ENCODE data around the gene ELOA. TPM values are rescaled to one million over a fixed set of nuclear protein-coding genes. Genes with fewer than 3 reads are reported as not detected.

Gene ELOA
- total and polyA plus RNA-seq, 4 donors, result 11.8 to 31.0 (median 22.1) TPM

DNA sequence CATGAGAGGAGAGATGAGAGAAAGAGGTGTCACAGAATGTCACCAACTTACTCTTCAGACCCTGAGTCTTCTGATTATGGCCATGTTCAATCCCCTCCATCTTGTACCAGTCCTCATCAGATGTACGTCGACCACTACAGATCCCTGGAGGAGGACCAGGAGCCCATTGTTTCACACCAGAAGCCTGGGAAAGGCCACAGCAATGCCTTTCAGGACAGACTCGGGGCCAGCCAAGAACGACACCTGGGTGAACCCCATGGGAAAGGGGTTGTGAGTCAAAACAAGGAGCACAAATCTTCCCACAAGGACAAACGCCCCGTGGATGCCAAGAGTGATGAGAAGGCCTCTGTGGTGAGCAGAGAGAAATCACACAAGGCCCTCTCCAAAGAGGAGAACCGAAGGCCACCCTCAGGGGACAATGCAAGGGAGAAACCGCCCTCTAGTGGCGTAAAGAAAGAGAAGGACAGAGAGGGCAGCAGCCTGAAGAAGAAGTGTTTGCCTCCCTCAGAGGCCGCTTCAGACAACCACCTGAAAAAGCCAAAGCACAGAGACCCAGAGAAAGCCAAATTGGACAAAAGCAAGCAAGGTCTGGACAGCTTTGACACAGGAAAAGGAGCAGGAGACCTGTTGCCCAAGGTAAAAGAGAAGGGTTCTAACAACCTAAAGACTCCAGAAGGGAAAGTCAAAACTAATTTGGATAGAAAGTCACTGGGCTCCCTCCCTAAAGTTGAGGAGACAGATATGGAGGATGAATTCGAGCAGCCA is 8.0 kb downstream of the ELOA start:
- Histone ChIP-seq H3K9me3 (ENCODE audit: control insufficient read depth, low read length) (no peaks in the 10 kb centered on the region), H3K27me3 (ENCODE audit: control insufficient read depth in 1 of 2, insufficient read depth in 2 of 2, low read length in 1 of 2) (no peaks in the 10 kb centered on the region), H3K27ac (ENCODE audit: low read depth in 1 of 2, low read length in 2 of 2) (no peak overlapping the region), H3K36me3 (ENCODE audit: control insufficient read depth in 1 of 2, insufficient read depth in 2 of 2, low read length in 1 of 2) (peaks cover 18 to 21% of the 10 kb centered on the region in 2 donors), H3K4me1 (ENCODE audit: control insufficient read depth in 1 of 2, insufficient read depth in 2 of 2, low read length in 2 of 2) (no peaks in the 10 kb centered on the region), H3K4me3 (ENCODE audit: low read length in 2 of 2) (no peak overlapping the region)
- intact Hi-C loops (cut with DNase I), result no loop called here
- 50 to 63% methylated on average over 11 of the region's 11 CpGs for WGBS, 2 donors
- no peak for ATAC-seq (ENCODE audit: low FRiP score)
- no peak for DNase-seq

DNA sequence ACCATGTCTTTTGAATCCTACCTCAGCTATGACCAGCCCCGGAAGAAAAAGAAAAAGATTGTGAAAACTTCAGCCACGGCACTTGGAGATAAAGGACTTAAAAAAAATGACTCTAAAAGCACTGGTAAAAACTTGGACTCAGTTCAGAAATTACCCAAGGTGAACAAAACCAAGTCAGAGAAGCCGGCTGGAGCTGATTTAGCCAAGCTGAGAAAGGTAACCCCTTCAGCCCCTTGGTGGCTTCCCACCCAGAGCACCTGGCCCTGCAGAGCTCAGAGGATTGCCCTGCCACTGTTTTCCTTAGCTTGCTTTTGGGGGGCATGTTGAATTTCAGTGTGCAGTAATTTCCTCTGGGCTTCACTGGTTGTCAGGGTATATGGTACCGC is 8.5 kb downstream of the ELOA start:
- no peak for DNase-seq
- Histone ChIP-seq H3K4me3 (ENCODE audit: low read length in 2 of 2) (no peak overlapping the region), H3K27me3 (ENCODE audit: control insufficient read depth in 1 of 2, insufficient read depth in 2 of 2, low read length in 1 of 2) (no peaks in the 10 kb centered on the region), H3K36me3 (ENCODE audit: control insufficient read depth in 1 of 2, insufficient read depth in 2 of 2, low read length in 1 of 2) (peaks cover 18 to 21% of the 10 kb centered on the region in 2 donors), H3K9me3 (ENCODE audit: control insufficient read depth, low read length) (no peaks in the 10 kb centered on the region), H3K27ac (ENCODE audit: low read depth in 1 of 2, low read length in 2 of 2) (no peak overlapping the region), H3K4me1 (ENCODE audit: control insufficient read depth in 1 of 2, insufficient read depth in 2 of 2, low read length in 2 of 2) (no peaks in the 10 kb centered on the region)
- intact Hi-C loops (cut with DNase I), result no loop called here
- WGBS, 2 donors, result 65 to 71% methylated on average over 4 of the region's 4 CpGs
- no peak for ATAC-seq (ENCODE audit: low FRiP score)

DNA sequence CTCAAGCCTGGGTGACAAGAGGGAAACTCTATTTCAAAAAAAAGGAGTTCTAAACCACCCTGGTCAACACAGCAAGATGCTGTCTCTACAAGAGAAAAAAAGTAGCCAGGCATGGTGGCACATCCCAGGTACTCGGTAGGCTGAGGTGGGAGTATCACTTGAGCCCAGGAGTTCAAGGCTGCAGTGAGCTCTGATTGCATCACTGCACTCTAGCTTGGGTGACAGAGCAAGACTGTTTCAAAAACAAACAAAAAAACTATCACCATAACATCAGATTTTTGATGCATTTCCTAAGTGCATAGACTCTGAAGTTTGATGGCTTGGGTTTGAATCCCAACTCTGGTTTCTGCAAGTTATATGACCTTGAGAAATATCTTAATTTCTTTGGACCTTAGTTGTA is 9.6 kb downstream of the ELOA start:
- peaks cover 20 to 21% of the 10 kb centered on the region in 2 donors for H3K36me3 ChIP-seq (ENCODE audit: control insufficient read depth in 1 of 2, insufficient read depth in 2 of 2, low read length in 1 of 2)

DNA sequence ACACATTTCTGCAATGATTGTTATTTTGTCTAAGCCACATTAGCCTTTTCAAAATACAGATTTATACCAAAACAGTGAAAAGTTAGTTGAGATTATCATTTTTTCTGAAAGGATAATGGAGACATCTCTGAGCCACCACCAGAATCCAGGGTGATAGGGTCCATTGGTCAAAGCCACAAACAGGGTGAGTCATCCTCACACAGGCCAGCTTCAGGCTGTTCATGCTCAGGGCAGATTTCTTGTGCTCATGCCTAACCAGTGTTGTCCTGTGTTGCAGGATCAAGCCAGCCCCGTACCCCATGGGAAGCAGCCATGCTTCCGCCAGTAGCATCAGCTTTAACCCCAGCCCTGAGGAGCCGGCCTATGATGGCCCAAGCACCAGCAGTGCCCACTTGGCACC is 13.4 kb downstream of the ELOA start:
- no peaks in the 10 kb centered on the region for H3K4me1 ChIP-seq (ENCODE audit: control insufficient read depth in 1 of 2, insufficient read depth in 2 of 2, low read length in 2 of 2)
- no peak overlapping the region for H3K4me3 ChIP-seq (ENCODE audit: low read length in 2 of 2)
- intact Hi-C loops (cut with DNase I), result no loop called here
- no peak overlapping the region for H3K27ac ChIP-seq (ENCODE audit: low read depth in 1 of 2, low read length in 2 of 2)
- no peak for ATAC-seq (ENCODE audit: low FRiP score)
- peaks cover 20 to 22% of the 10 kb centered on the region in 2 donors for H3K36me3 ChIP-seq (ENCODE audit: control insufficient read depth in 1 of 2, insufficient read depth in 2 of 2, low read length in 1 of 2)
- 87 to 91% methylated on average over 3 of the region's 3 CpGs for WGBS, 2 donors
- no peaks in the 10 kb centered on the region for H3K9me3 ChIP-seq (ENCODE audit: control insufficient read depth, low read length)
- no peaks in the 10 kb centered on the region for H3K27me3 ChIP-seq (ENCODE audit: control insufficient read depth in 1 of 2, insufficient read depth in 2 of 2, low read length in 1 of 2)
- DNase-seq, result no peak

More for the DNA sequence above, 9.6 kb downstream of the ELOA start:
- WGBS, 2 donors, result 87 to 88% methylated on average over 1 of the region's 1 CpG
- Histone ChIP-seq H3K9me3 (ENCODE audit: control insufficient read depth, low read length) (no peaks in the 10 kb centered on the region), H3K4me1 (ENCODE audit: control insufficient read depth in 1 of 2, insufficient read depth in 2 of 2, low read length in 2 of 2) (no peaks in the 10 kb centered on the region), H3K27me3 (ENCODE audit: control insufficient read depth in 1 of 2, insufficient read depth in 2 of 2, low read length in 1 of 2) (no peaks in the 10 kb centered on the region), H3K27ac (ENCODE audit: low read depth in 1 of 2, low read length in 2 of 2) (no peak overlapping the region), H3K4me3 (ENCODE audit: low read length in 2 of 2) (no peak overlapping the region)
- intact Hi-C loops (cut with DNase I), result no loop called here
- DNase-seq (no peak), ATAC-seq (ENCODE audit: low FRiP score) (no peak)

DNA sequence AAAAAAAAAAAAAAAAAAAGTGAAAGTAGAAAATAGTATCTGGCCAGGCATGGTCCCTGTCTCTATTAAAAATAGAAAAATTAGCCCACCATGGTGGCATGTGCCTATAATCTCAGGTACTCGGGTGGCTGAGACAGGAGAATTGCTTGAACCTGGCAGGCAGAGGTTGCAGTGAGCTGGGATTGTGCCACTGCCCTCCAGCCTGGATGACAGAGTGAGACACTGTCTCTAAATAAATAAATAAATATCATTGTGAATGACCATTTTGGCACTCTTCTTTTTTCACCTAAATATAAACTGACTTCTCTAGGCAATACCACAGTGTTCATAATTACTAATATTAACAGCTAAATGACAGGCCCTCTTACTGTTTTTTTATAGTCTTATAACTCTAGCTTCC is 14.5 kb downstream of the ELOA start:
- DNase-seq, result no peak
- Histone ChIP-seq H3K9me3 (ENCODE audit: control insufficient read depth, low read length) (no peaks in the 10 kb centered on the region), H3K4me1 (ENCODE audit: control insufficient read depth in 1 of 2, insufficient read depth in 2 of 2, low read length in 2 of 2) (no peaks in the 10 kb centered on the region), H3K36me3 (ENCODE audit: control insufficient read depth in 1 of 2, insufficient read depth in 2 of 2, low read length in 1 of 2) (peaks cover 19% of the 10 kb centered on the region in 2 donors), H3K27ac (ENCODE audit: low read depth in 1 of 2, low read length in 2 of 2) (no peak overlapping the region), H3K27me3 (ENCODE audit: control insufficient read depth in 1 of 2, insufficient read depth in 2 of 2, low read length in 1 of 2) (no peaks in the 10 kb centered on the region), H3K4me3 (ENCODE audit: low read length in 2 of 2) (no peak overlapping the region)
- intact Hi-C loops (cut with DNase I), result no loop called here
- no peak for ATAC-seq (ENCODE audit: low FRiP score)
- 88 to 91% methylated on average over 1 of the region's 1 CpG for WGBS, 2 donors

- intact Hi-C loops (cut with DNase I), result no loop called here
- ATAC-seq (ENCODE audit: low FRiP score), result no peak
These were observed 16.0 kb downstream of the ELOA start for GRCh38 chr1:23759277-23759676.

GRCh38 chr1:23763041-23763577 is 19.8 kb downstream of the ELOA start:
- peaks cover 4 to 7% of the 10 kb centered on the region in 2 donors for H3K36me3 ChIP-seq (ENCODE audit: control insufficient read depth in 1 of 2, insufficient read depth in 2 of 2, low read length in 1 of 2)
- H3K27ac ChIP-seq (ENCODE audit: low read depth in 1 of 2, low read length in 2 of 2), result no peak overlapping the region
- intact Hi-C loops (cut with DNase I), result no loop called here
- ATAC-seq (ENCODE audit: low FRiP score) (no peak), DNase-seq (no peak)
- WGBS, 2 donors, result 81 to 83% methylated on average over 7 of the region's 7 CpGs
- no peak overlapping the region for H3K4me3 ChIP-seq (ENCODE audit: low read length in 2 of 2)
- H3K4me1 ChIP-seq (ENCODE audit: control insufficient read depth in 1 of 2, insufficient read depth in 2 of 2, low read length in 2 of 2), result no peaks in the 10 kb centered on the region
- H3K9me3 ChIP-seq (ENCODE audit: control insufficient read depth, low read length), result no peaks in the 10 kb centered on the region
- H3K27me3 ChIP-seq (ENCODE audit: control insufficient read depth in 1 of 2, insufficient read depth in 2 of 2, low read length in 1 of 2), result no peaks in the 10 kb centered on the region

More at GRCh38 chr1:23759277-23759676, 16.0 kb downstream of the ELOA start:
- Histone ChIP-seq H3K36me3 (ENCODE audit: control insufficient read depth in 1 of 2, insufficient read depth in 2 of 2, low read length in 1 of 2) (peaks cover 14% of the 10 kb centered on the region in 2 donors), H3K4me1 (ENCODE audit: control insufficient read depth in 1 of 2, insufficient read depth in 2 of 2, low read length in 2 of 2) (no peaks in the 10 kb centered on the region), H3K9me3 (ENCODE audit: control insufficient read depth, low read length) (no peaks in the 10 kb centered on the region), H3K27ac (ENCODE audit: low read depth in 1 of 2, low read length in 2 of 2) (no peak overlapping the region), H3K27me3 (ENCODE audit: control insufficient read depth in 1 of 2, insufficient read depth in 2 of 2, low read length in 1 of 2) (no peaks in the 10 kb centered on the region), H3K4me3 (ENCODE audit: low read length in 2 of 2) (no peak overlapping the region)
- 26 to 34% methylated on average over 4 of the region's 4 CpGs for WGBS, 2 donors
- no peak for DNase-seq

DNA sequence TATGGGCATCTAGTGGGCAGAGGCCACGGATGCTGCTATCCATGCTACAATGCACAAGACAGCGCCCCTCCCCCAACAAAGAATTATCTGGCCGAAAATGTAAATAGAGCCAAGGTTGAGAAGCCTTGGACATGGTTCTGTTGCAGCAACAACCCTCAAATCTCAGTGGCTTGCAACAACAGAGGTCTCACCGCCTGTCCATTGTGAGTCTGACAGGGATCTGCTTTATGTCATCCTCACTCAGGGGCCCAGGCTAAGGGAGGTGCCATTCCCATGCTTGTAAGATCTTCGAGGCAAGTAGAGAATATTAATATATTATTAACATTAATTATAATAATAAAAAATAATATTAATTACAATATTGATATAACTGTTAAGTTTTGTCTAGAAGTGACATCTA is 25.5 kb downstream of the ELOA start:
- Histone ChIP-seq H3K4me1 (ENCODE audit: control insufficient read depth in 1 of 2, insufficient read depth in 2 of 2, low read length in 2 of 2) (no peaks in the 10 kb centered on the region), H3K27ac (ENCODE audit: low read depth in 1 of 2, low read length in 2 of 2) (no peak overlapping the region), H3K9me3 (ENCODE audit: control insufficient read depth, low read length) (no peaks in the 10 kb centered on the region), H3K27me3 (ENCODE audit: control insufficient read depth in 1 of 2, insufficient read depth in 2 of 2, low read length in 1 of 2) (no peaks in the 10 kb centered on the region), H3K4me3 (ENCODE audit: low read length in 2 of 2) (no peak overlapping the region), H3K36me3 (ENCODE audit: control insufficient read depth in 1 of 2, insufficient read depth in 2 of 2, low read length in 1 of 2) (no peaks in the 10 kb centered on the region)
- ATAC-seq (ENCODE audit: low FRiP score) (no peak), DNase-seq (no peak)
- intact Hi-C loops (cut with DNase I), result no loop called here
- WGBS, 2 donors, result 76 to 82% methylated on average over 5 of the region's 5 CpGs

All from aorta (tissue), 5 donors.